Natural killer cell (primary cell): ENCODE results near the gene LYPLAL1. TPM values are rescaled to one million over a fixed set of nuclear protein-coding genes. Genes with fewer than 3 reads are reported as not detected.
"Not testable (repeated sequence)": the region's sequence is repeated elsewhere in the genome, so short reads cannot be mapped to it uniquely, and the experiment has no call there.

Experiments used
- ATAC-seq, 3 donors: fragments of 150-1000 bp in 2 of 3; fragments of 200-7000 bp in 1 of 3; cut with Tn5 transposase; 1 replicate in 1 of 3; 2 replicates in 2 of 3; pipeline ENCODE4 v1.10.0; 2021; ENCODE audit warnings: mild to moderate bottlenecking in 2 of 3, moderate library complexity in 2 of 3
- DNase-seq, 2 donors: peaks; one replicate each; pipeline versions ENCODE4 v3.0.0 to v3.0.0-alpha.2; 2013 to 2021; ENCODE audit warnings: mixed read lengths in 1 of 2
- H3K27ac ChIP-seq: one replicate; pipeline ENCODE4 v1.5.1; 2013; ENCODE audit warnings: mild to moderate bottlenecking, low read length
- H3K27me3 ChIP-seq: one replicate; pipeline ENCODE4 v1.6.1; 2013; ENCODE audit warnings: low read length; ENCODE audit not compliant: control insufficient read depth, insufficient read depth
- H3K36me3 ChIP-seq: one replicate; pipeline ENCODE4 v1.6.1; 2013; ENCODE audit warnings: low read length; ENCODE audit not compliant: control insufficient read depth, insufficient read depth
- H3K4me1 ChIP-seq: one replicate; pipeline ENCODE4 v1.6.1; 2013; ENCODE audit warnings: low read length; ENCODE audit not compliant: control insufficient read depth, insufficient read depth
- H3K4me3 ChIP-seq: one replicate; pipeline ENCODE4 v1.5.1; 2013; ENCODE audit warnings: low read length
- H3K9me3 ChIP-seq: one replicate; pipeline ENCODE4 v1.6.1; 2013; ENCODE audit warnings: low read length; ENCODE audit not compliant: control insufficient read depth, insufficient read depth
- H3K27ac Mint-ChIP-seq, 2 donors: one replicate each; pipeline ENCODE4 v1.8.0; 2022; ENCODE audit warnings: mild to moderate bottlenecking in 2 of 2, mixed read lengths in 2 of 2, moderate library complexity in 1 of 2
- H3K27me3 Mint-ChIP-seq, 2 donors: one replicate each; pipeline ENCODE4 v1.8.0; 2022; ENCODE audit warnings: low read depth in 2 of 2, mixed read lengths in 2 of 2
- H3K36me3 Mint-ChIP-seq: one replicate; pipeline ENCODE4 v1.8.0; 2022; ENCODE audit warnings: mixed read lengths
- H3K4me1 Mint-ChIP-seq, 2 donors: one replicate each; pipeline ENCODE4 v1.8.0; 2022; ENCODE audit warnings: mixed read lengths in 2 of 2
- H3K4me3 Mint-ChIP-seq: one replicate; pipeline ENCODE4 v1.8.0; 2022; ENCODE audit warnings: mild to moderate bottlenecking, moderate library complexity, mixed read lengths
- H3K9me3 Mint-ChIP-seq, 2 donors: one replicate each; pipeline ENCODE4 v1.8.0; 2022; ENCODE audit warnings: mixed read lengths in 2 of 2
- CTCF ChIP-seq: fragments of 200-600 bp; IDR thresholded peaks from one replicate; pipeline ENCODE4 v1.8.0; 2022; ENCODE audit warnings: antibody characterized with exemption
- WGBS: methylation state at CpG from one replicate; pipeline ENCODE4 v1.1.7; 2013; ENCODE audit warnings: missing lambda C conversion rate; ENCODE audit not compliant: insufficient coverage; 5-methylcytosine and 5-hydroxymethylcytosine counted together
- intact Hi-C: fragments of 100-400 bp; cut with micrococcal nuclease; formaldehyde crosslinking; loops from one replicate; pipeline ENCODE4 v1.14.2; 2022
- total RNA-seq, 4 donors: library from RNA; stranded (reverse); fragments of 120-200 nt in 1 of 4; gene quantifications; one replicate each; pipeline versions ENCODE4 v1.2.3 to v1.2.4, GENCODE V29; 2013 to 2022

Gene LYPLAL1
- total RNA-seq, 3 donors from 2014 or later (not counting 1 experiment from before 2014, with no cell fraction given): 13.1 to 18.3 (median 15.9) TPM

GRCh38 chr1:219239518-219239917 is 65.8 kb downstream of the LYPLAL1 start:
- Histone ChIP-seq H3K9me3 (no peaks in the 10 kb centered on the region), H3K27ac (no peak overlapping the region), H3K36me3 (no peaks in the 10 kb centered on the region), H3K4me1 (no peaks in the 10 kb centered on the region), H3K4me3 (no peak overlapping the region), H3K27me3 (no peaks in the 10 kb centered on the region)
- Mint-ChIP-seq H3K27me3 (peaks cover 0 to 3% of the 10 kb centered on the region in 2 donors), H3K4me1 (peaks cover 15 to 22% of the 10 kb centered on the region in 2 donors), H3K9me3 (peaks cover 0 to 8% of the 10 kb centered on the region in 2 donors), H3K4me3 (no peak overlapping the region), H3K27ac (no peak overlapping the region), H3K36me3 (no peaks in the 10 kb centered on the region)
- intact Hi-C loops: no loop called here
- no peak for DNase-seq
- no peak for TF ChIP-seq CTCF
- ATAC-seq: no peak
- WGBS: 100% methylated on average over 2 of the region's 2 CpGs

DNA sequence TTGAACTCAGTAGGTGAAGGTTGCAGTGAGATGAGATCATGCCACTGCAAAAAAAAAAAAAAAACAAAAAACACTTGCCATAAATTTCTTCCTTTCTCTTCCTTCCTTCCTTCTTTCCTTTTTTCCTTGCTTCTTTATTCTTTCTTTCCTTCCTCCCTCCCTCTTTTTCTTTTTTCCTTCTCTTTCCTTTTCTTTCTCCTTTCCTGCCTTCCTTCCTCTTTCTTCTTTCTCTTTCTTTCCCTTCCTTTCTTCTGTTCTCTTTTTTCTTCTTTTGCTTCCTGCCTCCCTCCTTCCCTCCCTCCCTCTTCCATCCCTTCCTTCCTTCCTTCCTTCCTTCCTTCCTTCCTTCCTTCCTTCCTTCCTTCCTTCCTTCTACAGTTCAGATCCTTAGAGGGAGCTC is 71.2 kb downstream of the LYPLAL1 start:
- no peaks in the 10 kb centered on the region for H3K36me3 Mint-ChIP-seq
- Histone ChIP-seq H3K9me3 (no peaks in the 10 kb centered on the region), H3K4me3 (no peak overlapping the region), H3K27me3 (no peaks in the 10 kb centered on the region), H3K4me1 (no peaks in the 10 kb centered on the region), H3K27ac (no peak overlapping the region), H3K36me3 (no peaks in the 10 kb centered on the region)
- H3K27ac Mint-ChIP-seq: no peak overlapping the region
- H3K9me3 Mint-ChIP-seq: peaks cover 0 to 6% of the 10 kb centered on the region in 2 donors
- intact Hi-C loops: no loop called here
- peaks cover 0 to 3% of the 10 kb centered on the region in 2 donors for H3K27me3 Mint-ChIP-seq
- TF ChIP-seq CTCF: no peak
- DNase-seq: no peak
- no peaks in the 10 kb centered on the region for H3K4me1 Mint-ChIP-seq
- no peak overlapping the region for H3K4me3 Mint-ChIP-seq
- no peak for ATAC-seq

DNA sequence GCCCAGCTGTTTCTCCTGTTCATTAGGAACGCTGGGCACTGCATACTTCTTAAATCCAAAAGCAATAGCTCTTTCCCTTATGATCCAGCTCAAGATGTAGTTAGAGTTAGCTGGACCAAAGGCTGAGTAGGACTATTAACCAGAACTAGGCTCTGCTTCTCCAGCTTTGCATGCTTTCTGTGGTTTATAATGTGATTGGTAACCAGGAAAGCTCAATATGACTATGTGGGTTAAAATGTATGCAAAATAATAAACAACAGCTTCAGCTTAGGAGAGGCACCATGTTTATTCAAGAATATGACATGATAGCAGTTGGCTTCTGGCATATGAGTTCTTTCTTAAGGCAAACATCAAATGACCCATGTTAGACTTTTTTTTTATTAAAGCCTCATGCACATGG is 73.8 kb downstream of the LYPLAL1 start:
- intact Hi-C loops: no loop called here
- Mint-ChIP-seq H3K4me3 (no peak overlapping the region), H3K4me1 (no peaks in the 10 kb centered on the region), H3K9me3 (peaks cover 2 to 3% of the 10 kb centered on the region in 2 donors), H3K36me3 (peaks cover 6% of the 10 kb centered on the region), H3K27me3 (peaks cover 0 to 3% of the 10 kb centered on the region in 2 donors), H3K27ac (no peak overlapping the region)
- TF ChIP-seq CTCF: no peak
- DNase-seq (no peak), ATAC-seq (no peak)
- Histone ChIP-seq H3K9me3 (no peaks in the 10 kb centered on the region), H3K4me3 (no peak overlapping the region), H3K4me1 (no peaks in the 10 kb centered on the region), H3K36me3 (no peaks in the 10 kb centered on the region), H3K27ac (no peak overlapping the region), H3K27me3 (no peaks in the 10 kb centered on the region)
- WGBS: 100% methylated on average over 1 of the region's 1 CpG

DNA sequence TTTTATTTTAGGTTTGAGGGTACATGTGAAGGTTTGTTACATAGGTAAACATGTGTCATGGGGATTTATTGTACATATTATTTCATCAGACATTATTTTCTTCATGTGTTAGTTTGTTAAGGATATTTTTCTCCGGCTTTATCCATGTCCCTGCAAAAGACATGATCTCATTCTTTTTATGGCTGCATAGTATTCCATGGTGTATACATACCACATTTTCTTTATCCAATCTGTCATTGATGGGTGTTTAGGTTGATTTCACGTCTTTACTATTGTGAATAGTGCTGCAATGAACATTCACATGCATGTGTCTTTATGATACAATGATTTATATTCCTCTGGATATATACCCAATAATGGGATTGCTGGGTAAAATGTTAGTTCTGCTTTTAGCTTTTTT is 76.8 kb downstream of the LYPLAL1 start:
- H3K27ac ChIP-seq, H3K4me3 ChIP-seq, DNase-seq, H3K4me1 ChIP-seq, H3K9me3 ChIP-seq, H3K9me3 Mint-ChIP-seq, H3K4me3 Mint-ChIP-seq, ATAC-seq, H3K27ac Mint-ChIP-seq, H3K27me3 Mint-ChIP-seq, H3K27me3 ChIP-seq, intact Hi-C loops, H3K4me1 Mint-ChIP-seq, H3K36me3 ChIP-seq: not testable (repeated sequence)
- no CpG with 5 or more reads among the region's 2 CpGs for WGBS
- H3K36me3 Mint-ChIP-seq: peaks cover 21% of the 10 kb centered on the region
